GM18502 (cell line): ENCODE data around the gene CD8B2.
"Not testable (repeated sequence)": the region's sequence is repeated elsewhere in the genome, so short reads cannot be mapped to it uniquely, and the experiment has no call there.

Experiments used
- ATAC-seq: cut with Tn5 transposase; IDR thresholded peaks from one replicate; pipeline ENCODE4 v1.9.1; 2021; ENCODE audit warnings: mild to moderate bottlenecking; ENCODE audit not compliant: unreplicated experiment, poor library complexity

CD8B2 gene

DNA sequence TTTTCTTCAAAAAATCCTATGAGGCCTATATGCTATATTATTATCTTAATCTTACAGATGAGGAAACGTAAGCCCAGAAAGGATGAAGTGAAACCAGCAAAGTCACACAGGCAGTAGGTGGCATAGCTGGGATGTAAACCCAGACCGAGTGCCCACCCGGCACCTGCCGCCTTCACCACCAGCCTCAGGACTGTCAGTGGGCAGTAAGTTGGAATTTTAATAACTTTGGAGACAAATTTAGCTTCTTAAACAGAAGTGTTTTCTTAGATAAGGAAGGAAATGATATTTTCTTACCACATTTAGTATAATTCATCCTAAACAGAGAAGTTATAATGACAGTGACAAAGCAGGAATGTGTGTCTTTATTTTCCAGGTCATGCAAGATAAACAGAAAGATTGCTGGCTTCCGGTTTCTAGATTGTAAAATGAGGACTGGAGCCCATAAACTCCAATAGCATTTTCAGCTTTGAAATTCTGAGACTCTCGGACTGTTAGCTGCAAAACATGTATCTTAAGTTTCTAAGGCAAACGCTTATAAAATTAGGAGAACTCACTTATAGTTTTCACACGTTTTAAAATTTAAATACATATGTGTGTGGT lies 59.3 kb downstream of the CD8B2 start:
- ATAC-seq: no peak

DNA sequence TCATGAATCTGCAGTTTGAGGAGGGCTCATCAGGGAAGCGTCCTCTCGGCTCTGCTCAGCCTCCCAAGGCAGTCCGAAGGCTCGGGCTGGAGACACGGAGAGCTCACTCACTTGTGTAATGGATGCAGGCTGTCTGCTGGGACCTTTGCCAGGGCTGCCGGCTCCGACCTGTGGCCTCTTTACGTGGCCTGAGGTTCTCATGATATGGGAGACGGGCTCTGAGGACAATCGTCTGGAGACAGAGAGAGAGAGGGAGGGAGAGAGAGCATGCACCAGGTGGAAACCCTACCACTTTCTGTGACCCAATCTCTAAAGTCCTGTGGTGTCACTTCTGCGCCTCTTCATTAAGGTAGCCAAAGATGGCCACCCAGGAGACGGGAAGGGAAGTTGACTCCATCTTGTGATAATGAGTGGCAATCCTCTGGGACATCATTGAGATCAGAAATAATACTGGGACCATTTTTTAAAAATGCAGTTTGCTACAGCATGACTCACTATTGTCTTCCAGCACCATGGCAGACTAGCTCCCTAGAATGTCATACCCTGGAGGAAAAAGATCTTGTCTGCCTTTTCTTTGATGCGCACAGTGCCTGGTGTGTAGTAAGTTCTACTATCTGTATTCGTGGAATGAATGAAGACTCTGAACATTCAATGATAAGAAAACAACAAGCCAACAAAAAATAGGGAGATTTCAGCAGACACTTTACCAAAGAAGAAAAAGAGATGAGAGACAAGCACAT lies 60.2 kb downstream of the CD8B2 start:
- no peak for ATAC-seq

DNA sequence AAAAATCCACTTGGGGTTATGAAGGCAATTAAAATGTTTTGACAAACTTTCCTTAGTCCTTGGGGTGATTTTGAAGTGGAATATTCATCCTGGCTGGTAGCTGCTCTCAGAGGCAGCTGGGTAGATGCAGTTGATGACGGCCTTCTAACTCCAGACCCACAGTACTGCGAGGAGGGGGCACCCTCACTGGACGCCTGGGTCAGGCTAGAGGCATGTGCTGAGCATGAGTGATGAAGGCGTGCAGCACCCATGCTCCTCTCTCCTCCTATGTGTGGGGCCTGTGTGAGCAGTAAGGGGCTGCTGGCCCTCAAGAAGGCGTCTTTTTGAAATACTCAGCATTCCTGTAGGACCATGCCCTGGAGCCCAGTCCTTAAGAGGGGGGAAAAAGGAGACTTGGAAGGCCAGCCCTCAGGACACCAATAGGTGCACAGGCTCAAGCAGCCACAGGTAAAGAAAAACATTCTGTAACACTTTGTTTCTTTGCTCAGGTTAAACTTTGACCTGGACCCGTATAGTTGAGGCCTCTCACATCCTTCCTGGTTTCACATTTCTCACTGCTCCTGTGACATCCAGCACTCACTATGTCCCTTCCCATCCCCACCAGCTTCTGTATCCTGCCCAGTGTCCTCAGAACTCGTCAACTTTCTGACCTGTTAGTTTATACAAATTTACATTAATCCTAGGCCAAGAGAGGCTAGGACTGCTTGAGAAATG lies 64.4 kb downstream of the CD8B2 start:
- ATAC-seq: no peak

DNA sequence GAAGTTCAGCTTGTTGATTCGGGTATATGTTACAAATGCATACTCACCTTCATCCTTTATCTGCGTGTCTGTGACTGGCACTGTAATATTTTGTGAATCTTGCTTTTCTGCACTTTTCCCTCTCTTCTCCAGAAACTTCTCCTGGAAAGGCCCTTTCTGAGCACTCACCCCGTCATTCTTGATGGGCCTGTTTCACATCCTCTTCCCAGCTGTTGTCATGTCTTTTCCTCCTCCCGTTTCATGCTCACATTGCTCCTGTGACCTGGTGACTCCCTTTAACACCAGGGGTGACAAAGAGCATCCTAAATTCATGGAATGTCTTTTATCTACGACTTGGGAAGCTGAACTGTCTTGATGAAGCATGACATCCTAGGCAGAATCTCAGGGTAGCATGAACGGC lies 65.8 kb downstream of the CD8B2 start:
- no peak for ATAC-seq

DNA sequence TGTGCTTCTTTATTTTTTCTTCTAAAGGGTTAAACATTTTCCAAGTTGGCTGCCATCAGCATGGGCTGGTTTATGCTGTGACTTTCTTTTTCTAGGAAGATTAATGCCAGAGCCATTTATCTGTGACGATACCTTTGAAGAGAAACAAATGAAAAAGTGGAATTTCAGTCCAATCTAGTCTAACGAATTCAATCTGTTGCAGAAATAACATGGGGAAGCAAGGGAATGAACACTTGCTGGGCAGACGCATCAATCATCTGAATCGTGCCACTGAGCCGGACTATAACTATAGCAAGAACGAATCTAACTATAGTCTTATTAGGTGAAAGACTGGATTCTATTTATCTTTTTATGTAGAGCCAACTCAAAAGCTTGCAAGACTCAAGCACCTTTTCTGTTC lies 66.2 kb downstream of the CD8B2 start:
- ATAC-seq: no peak

DNA sequence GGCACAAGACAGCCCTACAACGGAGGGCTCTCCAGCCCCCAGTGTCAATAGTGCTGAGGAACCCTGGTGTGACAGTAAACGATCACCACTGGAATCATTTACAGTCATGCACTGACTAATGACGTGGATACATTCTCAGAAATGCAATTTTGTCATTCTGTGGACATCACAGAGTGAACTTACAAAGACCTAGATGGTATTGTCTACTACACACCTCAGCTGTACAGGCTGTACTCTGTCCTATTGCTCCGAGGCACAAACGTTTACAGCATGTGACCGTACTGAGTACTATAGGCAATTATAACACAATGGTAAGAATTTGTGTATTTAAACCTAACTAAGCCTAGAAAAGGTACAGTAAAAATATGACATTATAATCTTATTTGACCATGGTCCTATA lies 67.2 kb downstream of the CD8B2 start:
- ATAC-seq: no peak

DNA sequence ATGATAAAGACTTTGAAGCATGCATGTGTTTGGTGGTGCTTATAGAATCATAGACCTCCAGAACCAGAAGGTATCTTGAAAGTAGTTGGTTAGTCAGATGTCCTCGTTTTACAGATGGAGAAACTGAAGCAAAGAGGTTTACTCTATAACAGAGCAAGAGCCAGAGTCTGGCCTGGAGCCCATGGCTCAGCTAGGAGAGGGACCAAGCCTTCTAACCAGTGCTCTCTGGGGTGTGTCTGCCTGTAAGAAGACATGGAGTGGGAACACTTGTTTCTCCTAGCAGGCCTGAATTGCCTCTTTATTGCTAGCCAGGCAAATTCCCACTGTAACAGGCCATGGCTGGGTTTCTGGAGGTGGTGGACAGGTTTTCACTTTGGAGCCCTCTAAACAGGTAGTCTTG lies 67.9 kb downstream of the CD8B2 start:
- no peak for ATAC-seq

DNA sequence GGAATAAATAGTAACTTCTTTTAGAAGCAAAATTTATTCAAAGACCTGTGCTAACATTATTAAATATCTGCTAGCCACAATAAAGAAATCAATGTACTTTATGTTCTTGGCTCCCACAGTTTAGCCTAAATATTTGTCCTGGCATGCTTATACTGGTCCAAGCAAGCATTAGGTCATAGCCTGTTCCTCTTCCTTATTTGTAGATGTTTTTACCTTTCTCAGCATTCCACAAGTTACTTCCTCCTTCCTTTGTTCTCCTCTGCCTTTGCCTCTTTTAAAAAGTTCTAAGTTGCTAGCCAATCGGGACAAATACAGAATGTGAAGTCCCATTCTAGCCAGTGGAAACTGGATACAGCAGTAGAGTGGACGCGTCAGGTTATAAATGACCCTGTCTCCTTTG lies 72.6 kb downstream of the CD8B2 start:
- ATAC-seq: not testable (repeated sequence)

DNA sequence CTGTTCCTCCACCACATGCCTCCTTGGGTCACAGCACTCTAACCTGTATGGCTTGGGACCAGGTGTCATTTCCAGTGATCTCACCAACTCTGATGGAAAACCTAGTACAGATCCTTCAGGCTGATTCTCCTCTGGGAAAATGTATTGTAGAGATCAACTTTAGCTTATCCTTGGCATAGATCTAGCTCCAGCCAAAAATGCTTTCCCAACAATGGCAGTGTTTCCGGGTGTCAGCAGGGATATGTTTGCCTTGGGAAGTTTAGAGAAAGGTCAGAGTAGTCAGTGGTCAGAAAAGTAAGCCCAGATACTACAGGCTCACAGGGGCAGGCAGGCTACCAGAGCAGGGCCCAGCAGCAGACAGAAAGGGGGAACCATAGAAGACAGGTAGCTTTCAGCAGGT lies 73.6 kb downstream of the CD8B2 start:
- ATAC-seq: no peak

DNA sequence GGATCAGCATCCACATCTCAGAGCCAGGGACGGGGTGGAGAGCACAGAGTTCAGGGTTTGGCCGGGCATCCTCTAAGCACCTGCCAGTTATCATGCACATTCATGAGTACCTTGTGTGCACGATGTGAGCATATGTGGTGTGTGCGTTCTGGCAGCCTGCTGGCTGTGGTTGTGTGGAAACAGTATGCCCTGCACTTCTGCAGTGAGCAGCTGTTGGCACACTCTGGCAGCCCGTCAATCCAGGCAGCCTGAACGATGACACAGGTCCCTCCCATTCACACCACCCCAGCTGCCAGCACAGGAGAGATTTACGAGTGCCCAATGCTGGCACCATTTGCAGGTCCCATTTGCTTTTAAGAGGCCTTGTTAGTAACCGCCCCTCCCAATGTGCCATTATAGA lies 74.2 kb downstream of the CD8B2 start:
- no peak for ATAC-seq

DNA sequence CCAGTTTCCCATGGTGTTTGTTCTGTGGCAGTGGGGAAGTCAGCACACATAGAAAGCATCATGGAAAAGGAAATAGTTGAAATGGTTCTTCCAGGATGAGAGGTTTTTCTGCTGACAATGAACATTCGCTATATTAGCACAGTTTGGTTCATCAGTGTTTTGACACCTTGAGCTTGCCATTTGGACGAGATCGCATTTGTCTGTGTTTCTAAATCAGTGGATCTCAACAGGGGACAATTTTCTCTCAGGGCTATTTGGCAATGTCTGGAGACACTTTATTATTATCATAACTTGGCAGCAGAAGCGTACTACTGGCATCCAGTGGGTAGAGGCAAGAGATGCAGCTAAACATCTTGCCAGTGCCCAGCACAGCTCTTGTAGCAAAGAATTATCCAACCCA lies 74.6 kb downstream of the CD8B2 start:
- ATAC-seq: no peak

DNA sequence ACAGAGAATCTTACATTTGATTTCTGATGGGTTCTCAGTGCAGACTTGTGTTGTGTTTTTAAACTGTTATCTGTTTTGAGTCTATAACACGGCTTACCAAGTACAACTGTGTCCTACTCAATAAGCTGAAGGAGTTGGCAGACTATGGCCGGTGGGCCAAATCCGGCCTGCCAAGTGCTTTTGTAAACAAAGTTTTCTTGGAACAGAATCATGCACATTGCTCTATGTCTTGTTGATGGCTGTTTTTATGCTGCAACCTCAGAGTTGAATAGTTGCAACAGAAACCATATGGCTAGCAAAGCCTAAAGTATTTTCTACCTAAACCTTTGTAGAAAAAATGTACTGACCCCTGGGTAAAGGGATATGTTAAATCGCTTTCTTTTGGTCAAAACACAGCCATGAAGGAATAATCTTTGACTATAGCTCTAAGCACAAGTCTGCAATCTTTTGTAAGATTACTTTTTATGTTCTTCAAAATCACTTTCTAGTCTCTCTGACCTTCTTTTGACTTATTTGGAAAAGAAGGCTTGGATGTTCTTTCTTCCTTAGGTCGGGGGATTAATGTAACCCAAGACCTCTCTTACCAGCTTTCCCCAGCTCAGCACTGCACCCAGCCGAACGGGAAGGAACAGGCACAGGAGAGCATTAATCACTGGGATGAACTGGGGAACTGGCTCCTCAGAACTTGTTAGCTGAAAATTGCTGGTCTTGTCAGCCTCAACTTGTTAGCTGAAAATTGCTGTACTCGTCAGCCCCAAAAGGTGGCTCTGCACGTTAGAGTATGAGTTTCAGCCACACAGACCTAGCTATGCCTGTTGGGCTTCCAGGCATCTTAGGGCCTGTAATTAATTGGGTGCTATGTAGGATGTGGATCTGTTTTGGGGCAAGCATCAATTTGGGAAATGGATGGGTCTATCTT lies 75.4 kb downstream of the CD8B2 start:
- ATAC-seq: no peak

DNA sequence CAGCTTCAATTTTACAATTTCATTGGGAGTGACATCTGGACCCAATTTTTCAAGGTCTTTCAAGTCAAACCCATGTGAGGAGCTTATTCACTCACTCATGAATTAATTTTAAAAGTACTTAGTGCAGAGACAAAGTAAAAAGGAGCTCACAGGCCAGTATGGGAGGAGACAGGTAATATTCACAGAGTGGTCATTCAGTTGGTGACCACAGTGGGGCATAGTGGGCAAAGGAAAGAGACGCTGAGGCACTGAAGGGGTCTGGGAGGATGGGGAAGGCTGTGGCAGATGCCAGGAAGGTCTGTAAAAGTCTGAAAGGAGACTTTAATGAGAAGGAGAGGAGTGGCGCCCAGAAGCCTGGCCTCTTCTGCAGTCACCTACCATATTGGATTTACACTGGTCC lies 76.0 kb downstream of the CD8B2 start:
- no peak for ATAC-seq

DNA sequence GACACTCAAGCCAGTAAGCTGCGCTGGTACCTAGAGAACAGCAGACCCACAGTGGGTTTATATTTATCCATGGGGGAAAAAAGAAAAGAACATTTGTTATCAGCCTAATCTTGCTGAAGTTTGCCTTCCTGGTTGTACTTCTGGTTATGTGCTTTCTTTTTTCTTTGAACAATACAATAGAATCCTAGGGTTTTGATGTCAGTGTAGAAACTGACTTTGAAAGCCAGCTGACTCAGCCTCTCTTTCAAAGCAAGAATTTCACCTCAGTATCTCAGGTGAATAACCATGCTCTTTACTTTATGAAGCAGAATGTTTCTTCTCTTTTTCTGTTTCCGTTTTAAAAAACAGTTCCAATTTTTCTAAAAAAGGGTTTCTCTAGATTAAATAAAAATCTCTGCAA lies 78.4 kb downstream of the CD8B2 start:
- no peak for ATAC-seq

DNA sequence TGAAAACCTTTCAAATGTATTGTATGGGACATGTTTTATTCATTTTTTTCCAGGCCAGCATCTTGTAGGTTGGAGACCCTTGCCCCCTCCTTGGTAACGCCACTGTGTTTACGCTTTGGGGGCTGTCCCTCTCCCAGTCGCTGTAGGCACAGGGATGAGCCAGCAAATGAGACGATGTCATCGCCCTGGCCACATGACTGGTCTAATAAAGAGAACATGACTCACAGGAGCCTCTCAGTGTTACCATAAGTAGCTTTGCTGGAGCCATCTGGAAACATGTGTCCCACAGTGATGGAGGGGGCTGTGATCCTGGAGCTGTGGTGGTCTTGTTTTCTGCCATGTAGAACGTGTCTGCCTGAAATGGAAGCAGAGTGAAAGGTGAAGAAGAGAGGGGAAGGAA lies 78.9 kb downstream of the CD8B2 start:
- no peak for ATAC-seq

DNA sequence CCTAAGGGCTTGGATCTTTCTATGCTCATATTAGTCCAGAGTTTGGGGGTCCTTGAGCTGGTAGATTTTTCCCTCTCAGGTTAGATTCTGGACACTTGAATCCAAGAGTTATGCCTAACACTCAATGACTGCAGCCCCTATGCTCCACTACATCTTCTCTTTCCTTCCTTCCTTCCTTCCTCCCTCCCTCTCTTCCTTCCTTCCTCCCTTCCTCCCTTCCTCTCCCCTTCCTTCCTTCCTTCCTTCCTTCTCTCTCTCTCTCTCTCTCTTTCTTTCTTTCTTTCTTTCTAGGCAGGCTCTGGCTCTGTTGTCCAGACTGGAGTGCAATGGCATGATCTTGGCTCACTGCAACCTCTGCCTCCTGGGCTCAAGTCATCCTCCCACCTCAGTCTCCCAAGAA lies 79.3 kb downstream of the CD8B2 start:
- not testable (repeated sequence) for ATAC-seq

DNA sequence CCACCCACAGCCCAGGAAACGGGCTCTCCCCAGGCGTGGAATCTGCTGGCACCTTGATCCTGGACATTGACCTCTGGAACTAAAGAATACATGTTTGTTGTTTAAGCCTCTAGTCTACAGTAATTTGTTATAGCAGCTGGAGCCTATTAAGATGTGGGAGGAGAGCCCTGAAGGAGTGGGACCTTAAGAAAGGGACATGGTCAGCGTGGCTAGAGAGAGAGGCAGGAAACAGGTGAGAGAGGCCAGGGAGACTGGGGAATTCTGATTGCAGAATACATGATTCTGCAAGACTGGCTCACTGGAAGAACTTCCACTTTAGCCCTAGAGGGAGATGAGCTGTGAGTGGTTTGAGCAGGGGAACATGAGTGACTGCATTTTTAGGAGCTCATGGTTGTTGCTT lies 83.2 kb downstream of the CD8B2 start:
- ATAC-seq: no peak
